Mesendoderm (in vitro differentiated cells): ENCODE measurements around the gene CGNL1.

Experiments
- DNase-seq: peaks from one replicate; pipeline ENCODE4 v3.0.0; 2013
- H2AK5ac ChIP-seq: 2 replicates; pipeline ENCODE4 v1.6.1; 2013; ENCODE audit warnings: low read length, inconsistent platforms
- H2BK120ac ChIP-seq: 2 replicates; pipeline ENCODE4 v1.6.1; 2013; ENCODE audit warnings: low read depth, mild to moderate bottlenecking, low read length, moderate library complexity, mixed read lengths
- H2BK15ac ChIP-seq: replicated peaks from 2 replicates; pipeline ENCODE4 v1.6.1; 2013; ENCODE audit warnings: low read depth, mild to moderate bottlenecking, moderate library complexity
- H2BK5ac ChIP-seq: 2 replicates; pipeline ENCODE4 v1.6.1; 2013; ENCODE audit warnings: low read length, inconsistent platforms
- H3K18ac ChIP-seq: 2 replicates; pipeline ENCODE4 v1.6.1; 2013; ENCODE audit warnings: mild to moderate bottlenecking, low read length, mixed read lengths
- H3K23ac ChIP-seq: one replicate; pipeline ENCODE4 v1.6.1; 2013; ENCODE audit warnings: low read length
- H3K27ac ChIP-seq: 2 replicates; pipeline ENCODE4 v1.5.1; 2013; ENCODE audit warnings: low read depth, mild to moderate bottlenecking, inconsistent platforms, low read length, moderate library complexity
- H3K27me3 ChIP-seq: 2 replicates; pipeline ENCODE4 v1.6.1; 2013; ENCODE audit warnings: low read length, control low read depth, mild to moderate bottlenecking, inconsistent platforms; ENCODE audit not compliant: insufficient read depth, poor library complexity
- H3K36me3 ChIP-seq: 2 replicates; pipeline ENCODE4 v1.6.1; 2013; ENCODE audit warnings: low read length, inconsistent platforms; ENCODE audit not compliant: control insufficient read depth, insufficient read depth
- H3K4ac ChIP-seq: one replicate; pipeline ENCODE4 v1.6.1; 2013; ENCODE audit warnings: low read depth, mild to moderate bottlenecking, low read length, moderate library complexity
- H3K4me1 ChIP-seq: 2 replicates; pipeline ENCODE4 v1.6.1; 2013; ENCODE audit warnings: low read depth, low read length, inconsistent platforms; ENCODE audit not compliant: control insufficient read depth
- H3K4me2 ChIP-seq: 2 replicates; pipeline ENCODE4 v1.6.1; 2013; ENCODE audit warnings: low read length
- H3K4me3 ChIP-seq: 2 replicates; pipeline ENCODE4 v1.5.1; 2013; ENCODE audit warnings: mild to moderate bottlenecking, low read length
- H3K56ac ChIP-seq: one replicate; pipeline ENCODE4 v1.6.1; 2013; ENCODE audit warnings: low read length
- H3K79me1 ChIP-seq: 2 replicates; pipeline ENCODE4 v1.6.1; 2013; ENCODE audit warnings: low read length, inconsistent platforms
- H3K79me2 ChIP-seq: 2 replicates; pipeline ENCODE4 v1.6.1; 2013; ENCODE audit warnings: mild to moderate bottlenecking, low read length; ENCODE audit not compliant: control insufficient read depth, insufficient read depth
- H3K9ac ChIP-seq: 2 replicates; pipeline ENCODE4 v1.6.1; 2013; ENCODE audit warnings: low read length, inconsistent platforms
- H4K5ac ChIP-seq: one replicate; pipeline ENCODE4 v1.6.1; 2013; ENCODE audit warnings: low read length
- H4K8ac ChIP-seq: one replicate; pipeline ENCODE4 v1.6.1; 2013; ENCODE audit warnings: low read depth, mild to moderate bottlenecking, control low read depth, low read length, moderate library complexity
- WGBS: extraction: QIAGEN DNeasy Blood & Tissue Kit; methylation state at CpG from one replicate; pipeline ENCODE4 v1.1.7; 2013; ENCODE audit warnings: low lambda C conversion rate, missing lambda C conversion rate; ENCODE audit not compliant: insufficient coverage; ENCODE audit errors: extremely low coverage; 5-methylcytosine and 5-hydroxymethylcytosine counted together

CGNL1 gene

DNA sequence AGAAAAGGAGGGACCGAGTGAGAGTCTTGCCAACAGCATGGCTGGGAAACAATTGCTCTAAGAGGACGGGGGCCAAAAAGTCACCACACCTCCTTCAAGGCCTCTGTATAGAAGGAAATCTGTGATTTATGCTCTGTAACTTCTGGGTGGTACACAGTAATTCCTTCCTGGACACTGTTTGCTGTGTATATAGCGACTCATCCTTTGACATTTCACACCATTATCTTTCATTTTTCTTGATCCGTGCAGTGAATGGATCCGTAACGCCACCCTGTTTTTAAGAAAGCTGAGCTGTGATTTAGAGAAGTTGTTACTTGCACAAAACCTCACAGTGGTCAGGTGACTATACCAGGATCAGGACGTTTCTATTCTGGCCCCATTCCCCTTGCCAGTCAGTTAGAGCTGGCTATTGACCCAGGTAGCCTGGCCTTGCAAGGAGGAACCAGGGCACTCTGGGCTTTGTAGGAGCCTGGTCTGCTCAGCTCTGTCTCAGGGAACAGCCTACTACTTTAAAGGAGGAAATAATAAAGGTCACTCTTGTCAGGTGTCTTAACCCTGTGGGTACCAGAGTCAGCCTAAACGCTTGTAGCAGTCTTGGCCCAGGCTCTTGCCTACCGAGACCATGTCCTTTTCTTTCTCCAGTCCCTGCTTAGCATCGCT, 128.9 kb downstream of the CGNL1 start:
- H3K4me2 ChIP-seq = no peak overlapping the region
- H4K8ac ChIP-seq = no peak overlapping the region
- no peak overlapping the region for H3K9ac ChIP-seq
- no peaks in the 10 kb centered on the region for H3K79me1 ChIP-seq
- no peak overlapping the region for H2BK15ac ChIP-seq
- H3K27ac ChIP-seq = no peak overlapping the region
- H3K18ac ChIP-seq = peak overlapping the region; percentile 13
- H3K79me2 ChIP-seq = no peaks in the 10 kb centered on the region
- no CpG with 5 or more reads among the region's 10 CpGs for WGBS
- H2BK5ac ChIP-seq = no peak overlapping the region
- DNase-seq = no peak
- no peak overlapping the region for H3K23ac ChIP-seq
- no peak overlapping the region for H3K56ac ChIP-seq
- H3K27me3 ChIP-seq = no peaks in the 10 kb centered on the region
- no peak overlapping the region for H2BK120ac ChIP-seq
- no peak overlapping the region for H4K5ac ChIP-seq
- peaks cover 25% of the 10 kb centered on the region for H3K4me1 ChIP-seq
- H3K36me3 ChIP-seq = no peaks in the 10 kb centered on the region
- H3K4ac ChIP-seq = peak overlapping the region; percentile 17
- H2AK5ac ChIP-seq = no peak overlapping the region
- no peak overlapping the region for H3K4me3 ChIP-seq

DNA sequence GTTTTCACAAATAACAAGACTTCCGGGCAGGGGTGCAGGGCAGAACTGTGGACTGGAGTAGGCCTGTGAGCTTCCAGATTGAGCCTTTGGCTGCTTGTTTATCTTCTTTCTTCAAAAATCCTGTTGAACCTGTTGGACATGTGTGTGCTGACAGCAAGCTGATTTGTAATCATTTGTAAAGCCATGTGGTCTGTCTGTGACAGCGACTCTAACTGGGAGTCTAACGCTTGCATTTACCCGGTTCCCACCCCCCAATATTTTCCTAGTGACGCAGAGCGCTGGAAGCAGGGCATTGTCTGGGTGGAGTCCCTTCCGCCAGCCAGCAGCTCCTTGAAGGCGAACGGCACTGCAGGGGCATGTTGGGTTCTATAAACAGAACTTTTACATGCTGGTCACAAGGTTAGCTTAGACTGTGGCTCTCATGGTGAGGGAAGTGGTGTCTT, 129.7 kb downstream of the CGNL1 start:
- no peak for DNase-seq
- Histone ChIP-seq H4K5ac (no peak overlapping the region), H3K79me2 (no peaks in the 10 kb centered on the region), H2BK15ac (no peak overlapping the region), H3K36me3 (no peaks in the 10 kb centered on the region), H3K27me3 (no peaks in the 10 kb centered on the region), H3K79me1 (no peaks in the 10 kb centered on the region), H3K4me2 (no peak overlapping the region), H4K8ac (no peak overlapping the region), H3K23ac (no peak overlapping the region), H3K4me3 (no peak overlapping the region), H3K56ac (peak overlapping the region; percentile 1), H3K4ac (peak overlapping the region; percentile 8), H3K27ac (no peak overlapping the region), H3K18ac (peak overlapping the region; percentile 3), H2BK120ac (no peak overlapping the region), H2BK5ac (peak overlapping the region; percentile 15), H2AK5ac (no peak overlapping the region), H3K4me1 (peaks cover 22% of the 10 kb centered on the region), H3K9ac (peak overlapping the region; percentile 15)
- WGBS = no CpG with 5 or more reads among the region's 9 CpGs

DNA sequence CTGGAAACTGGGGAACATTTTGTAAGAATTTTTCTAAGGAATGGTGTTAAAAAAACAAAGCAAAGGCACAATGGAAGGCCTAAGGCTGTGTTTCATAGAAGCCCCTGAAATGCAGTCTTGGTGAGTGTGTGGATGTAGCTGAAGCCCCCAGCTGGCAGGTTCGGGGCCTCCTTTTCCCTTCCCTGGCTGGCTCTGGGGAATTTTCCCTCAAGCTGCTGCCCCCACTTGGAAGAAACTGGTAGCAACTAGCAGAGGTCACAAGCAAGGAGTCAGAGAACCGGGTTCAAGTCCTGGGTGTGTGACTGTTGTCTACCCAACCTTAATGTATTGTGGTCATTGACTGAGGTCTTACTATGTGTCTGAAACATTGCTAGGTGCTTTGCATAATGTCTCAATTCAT, 130.1 kb downstream of the CGNL1 start:
- no peaks in the 10 kb centered on the region for H3K27me3 ChIP-seq
- H3K79me2 ChIP-seq = no peaks in the 10 kb centered on the region
- H4K5ac ChIP-seq = no peak overlapping the region
- no peak overlapping the region for H2BK5ac ChIP-seq
- H3K4ac ChIP-seq = peak overlapping the region; percentile 8
- peak overlapping the region; percentile 1 for H3K56ac ChIP-seq
- no peak overlapping the region for H4K8ac ChIP-seq
- no peak overlapping the region for H2BK120ac ChIP-seq
- DNase-seq = peak; percentile 75
- H3K79me1 ChIP-seq = no peaks in the 10 kb centered on the region
- H3K4me3 ChIP-seq = no peak overlapping the region
- H3K9ac ChIP-seq = no peak overlapping the region
- H2BK15ac ChIP-seq = no peak overlapping the region
- no peak overlapping the region for H3K18ac ChIP-seq
- peaks cover 18% of the 10 kb centered on the region for H3K4me1 ChIP-seq
- WGBS = no CpG with 5 or more reads among the region's 2 CpGs
- H3K36me3 ChIP-seq = no peaks in the 10 kb centered on the region
- no peak overlapping the region for H2AK5ac ChIP-seq
- no peak overlapping the region for H3K4me2 ChIP-seq
- H3K27ac ChIP-seq = no peak overlapping the region
- H3K23ac ChIP-seq = no peak overlapping the region

DNA sequence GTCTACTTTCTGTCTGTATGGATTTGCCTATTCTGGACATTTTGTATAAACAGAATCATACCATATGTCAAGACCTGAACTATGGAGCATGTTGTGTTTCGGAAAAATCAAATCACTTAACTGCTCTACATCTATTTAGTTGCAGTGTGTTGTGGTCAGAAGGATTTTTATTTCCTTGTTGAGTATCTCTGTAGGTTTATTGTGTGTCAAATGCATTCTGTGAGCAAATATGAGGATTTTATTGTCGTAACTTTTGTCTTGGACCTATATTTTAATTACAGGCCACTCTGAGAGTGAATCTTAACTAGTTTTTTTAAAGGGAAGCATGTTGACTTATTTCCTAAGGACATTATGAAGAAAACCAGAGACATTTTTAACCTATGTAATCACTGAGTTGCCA, 130.8 kb downstream of the CGNL1 start:
- Histone ChIP-seq H2BK120ac (no peak overlapping the region), H3K27me3 (no peaks in the 10 kb centered on the region), H3K4me3 (no peak overlapping the region), H3K4ac (no peak overlapping the region), H2AK5ac (no peak overlapping the region), H3K4me2 (no peak overlapping the region), H3K56ac (no peak overlapping the region), H4K8ac (no peak overlapping the region), H2BK5ac (no peak overlapping the region), H3K79me2 (no peaks in the 10 kb centered on the region), H4K5ac (no peak overlapping the region), H3K23ac (no peak overlapping the region), H2BK15ac (no peak overlapping the region), H3K18ac (no peak overlapping the region), H3K4me1 (peaks cover 11% of the 10 kb centered on the region), H3K9ac (no peak overlapping the region), H3K79me1 (no peaks in the 10 kb centered on the region), H3K36me3 (no peaks in the 10 kb centered on the region), H3K27ac (no peak overlapping the region)
- DNase-seq = no peak
- no CpG with 5 or more reads among the region's 2 CpGs for WGBS

DNA sequence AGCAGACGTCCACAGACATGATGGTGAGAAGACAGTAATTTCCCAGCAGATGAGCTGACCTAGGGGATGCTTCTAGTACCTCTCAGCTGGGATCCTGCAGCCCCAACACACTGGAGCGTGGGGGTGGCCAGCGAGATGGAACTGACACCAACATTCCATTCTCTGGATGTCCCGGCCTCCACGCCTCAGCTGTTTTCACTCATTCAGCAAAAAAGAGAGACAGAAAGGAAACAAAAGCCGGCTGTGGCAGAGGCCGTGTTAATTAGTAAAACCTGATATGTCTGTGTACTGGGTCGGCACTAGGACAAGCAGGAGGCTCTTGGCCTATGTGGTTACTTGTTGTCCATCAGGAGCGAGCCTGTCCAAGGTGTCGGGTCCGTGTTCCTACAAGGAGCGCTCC, 132.8 kb downstream of the CGNL1 start:
- Histone ChIP-seq H3K79me2 (no peaks in the 10 kb centered on the region), H2BK15ac (no peak overlapping the region), H3K4me1 (peaks cover 6% of the 10 kb centered on the region), H3K4me3 (no peak overlapping the region), H3K18ac (no peak overlapping the region), H3K36me3 (no peaks in the 10 kb centered on the region), H3K27ac (no peak overlapping the region), H4K5ac (no peak overlapping the region), H3K4me2 (no peak overlapping the region), H3K23ac (no peak overlapping the region), H3K27me3 (no peaks in the 10 kb centered on the region), H2BK5ac (no peak overlapping the region), H3K4ac (no peak overlapping the region), H3K79me1 (no peaks in the 10 kb centered on the region), H2BK120ac (no peak overlapping the region), H3K9ac (no peak overlapping the region), H2AK5ac (no peak overlapping the region), H3K56ac (no peak overlapping the region), H4K8ac (no peak overlapping the region)
- peak; percentile 51 for DNase-seq
- WGBS = no CpG with 5 or more reads among the region's 12 CpGs

DNA sequence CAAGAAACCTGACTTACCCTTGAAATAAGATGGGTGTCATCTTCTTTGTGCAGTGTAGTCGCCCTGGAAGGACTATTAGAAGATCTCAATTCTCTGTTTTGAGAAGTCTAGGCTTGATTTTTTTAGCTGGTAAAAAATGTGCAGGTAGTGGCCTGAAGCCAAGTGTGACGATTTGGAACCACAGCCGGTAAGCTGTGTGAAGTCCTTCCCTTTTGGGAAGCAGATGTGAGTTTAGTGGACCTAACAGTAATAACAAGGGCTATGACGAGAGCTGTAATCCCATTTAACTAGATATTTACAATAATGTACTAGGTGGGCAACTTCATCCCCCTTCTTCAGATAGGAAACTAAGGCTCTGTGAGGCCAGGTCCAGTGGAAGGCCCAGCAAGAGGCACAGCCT, 133.7 kb downstream of the CGNL1 start:
- no peak for DNase-seq
- no CpG with 5 or more reads among the region's 4 CpGs for WGBS
- H2BK15ac ChIP-seq = no peak overlapping the region
- H2BK5ac ChIP-seq = no peak overlapping the region
- H3K56ac ChIP-seq = no peak overlapping the region
- H3K79me2 ChIP-seq = no peaks in the 10 kb centered on the region
- H3K4me1 ChIP-seq = peaks cover 6% of the 10 kb centered on the region
- no peak overlapping the region for H3K23ac ChIP-seq
- no peak overlapping the region for H3K4ac ChIP-seq
- H3K4me3 ChIP-seq = no peak overlapping the region
- no peaks in the 10 kb centered on the region for H3K79me1 ChIP-seq
- no peaks in the 10 kb centered on the region for H3K27me3 ChIP-seq
- H3K18ac ChIP-seq = peak overlapping the region; percentile 70
- no peaks in the 10 kb centered on the region for H3K36me3 ChIP-seq
- no peak overlapping the region for H4K8ac ChIP-seq
- no peak overlapping the region for H3K27ac ChIP-seq
- H4K5ac ChIP-seq = no peak overlapping the region
- no peak overlapping the region for H3K4me2 ChIP-seq
- H2BK120ac ChIP-seq = peak overlapping the region; percentile 64
- no peak overlapping the region for H3K9ac ChIP-seq
- no peak overlapping the region for H2AK5ac ChIP-seq
